K562 (cell line): Measurements from ENCODE around the gene DCAF11. TPM values are rescaled to one million over a fixed set of nuclear protein-coding genes. Genes with fewer than 3 reads are reported as not detected.

Experiments used
- ATAC-seq: fragments of 200-7000 bp; cut with Tn5 transposase; 3 replicates; pipeline ENCODE4 v1.9.1; 2020; ENCODE audit warnings: moderate library complexity
- BruUV-seq: library from RNA; stranded (reverse); fragments of 400-500 nt; replicated peaks from 2 replicates; lab custom pipeline; 2021; lab: Mats Ljungman, UMichigan
- CTCF ChIA-PET: fragments of 300-600 bp; formaldehyde crosslinking; extraction: SDS; loops from one replicate; lab custom pipeline; 2021; ENCODE audit warnings: low intra/inter-chr PET ratio; lab: Yijun Ruan, JAX
- POLR2A ChIA-PET: fragments of 300-600, 350-650 bp; sonication (Branson Sonifier 250); formaldehyde crosslinking; extraction: SDS; loops from one replicate; lab custom pipeline; 2021; ENCODE audit warnings: antibody characterized with exemption, inconsistent platforms; lab: Yijun Ruan, JAX
- DNase-seq, 4 experiments: peaks; one replicate each; pipeline versions ENCODE4 v3.0.0 to v3.0.0-alpha.2; 2011 to 2018; ENCODE audit warnings: low spot score in 3 of 4, mixed read lengths in 3 of 4; ENCODE audit errors: extremely low read depth in 1 of 4
- FAIRE-seq: peaks from 2 replicates; lab custom pipeline; 2011; peaks lifted over from hg19 to GRCh38; lab: Jason Lieb, UNC
- H2AFZ ChIP-seq: 2 replicates; pipeline ENCODE4 v1.6.0; 2011; ENCODE audit warnings: low read depth, low read length, control low read depth, inconsistent platforms
- H3K27ac ChIP-seq: fragments of 200-600 bp; 3 replicates; pipeline ENCODE4 v1.8.0; 2011; ENCODE audit warnings: low read depth, mild to moderate bottlenecking, control low read depth, inconsistent platforms, low read length, moderate library complexity, mixed read lengths; ENCODE audit errors: extremely low read depth
- H3K27me3 ChIP-seq, 2 experiments: fragments of 300-600 bp in 1 of 2; 2 replicates in 1 of 2; 3 replicates in 1 of 2; pipeline versions ENCODE4 v1.6.0 to v1.8.0; 2011; ENCODE audit warnings: inconsistent platforms in 2 of 2, low read length in 2 of 2, mild to moderate bottlenecking in 1 of 2, mixed read lengths in 1 of 2, moderate library complexity in 1 of 2; ENCODE audit not compliant: control insufficient read depth in 2 of 2, insufficient read depth in 2 of 2
- H3K36me3 ChIP-seq: fragments of 300-600 bp; 3 replicates; pipeline ENCODE4 v1.8.0; 2011; ENCODE audit warnings: mild to moderate bottlenecking, low read length, inconsistent platforms; ENCODE audit not compliant: control insufficient read depth, insufficient read depth
- H3K4me1 ChIP-seq, 2 experiments: fragments of 200-600 bp in 1 of 2; replicated peaks in 1 of 2; 2 replicates in 1 of 2; 3 replicates in 1 of 2; pipeline versions ENCODE4 v1.5.1 to v1.8.0; 2011; ENCODE audit warnings: inconsistent platforms in 2 of 2, low read length in 2 of 2, mild to moderate bottlenecking in 1 of 2, mixed read lengths in 1 of 2, moderate library complexity in 1 of 2; ENCODE audit not compliant: control insufficient read depth in 2 of 2, insufficient read depth in 2 of 2
- H3K4me2 ChIP-seq: 2 replicates; pipeline ENCODE4 v1.6.1; 2011; ENCODE audit warnings: low read length, control low read depth, inconsistent platforms, mixed read lengths; ENCODE audit not compliant: insufficient read depth
- H3K4me3 ChIP-seq: fragments of 200-600 bp; sonication (generic), shearing (Covaris generic); 2 replicates; pipeline ENCODE4 v1.5.1; 2016; ENCODE audit warnings: control low read depth, inconsistent platforms
- H3K79me2 ChIP-seq: fragments of 200-600 bp; 3 replicates; pipeline ENCODE4 v1.8.0; 2011; ENCODE audit warnings: low read length, inconsistent platforms; ENCODE audit not compliant: control insufficient read depth, insufficient read depth
- H3K9ac ChIP-seq, 2 experiments: 2 replicates each; pipeline versions ENCODE4 v1.6.0 to v1.6.1; 2011; ENCODE audit warnings: low read depth in 2 of 2, low read length in 2 of 2, control low read depth in 1 of 2, inconsistent platforms in 1 of 2, mild to moderate bottlenecking in 1 of 2, mixed read lengths in 1 of 2; ENCODE audit not compliant: insufficient read depth in 1 of 2
- H3K9me1 ChIP-seq: one replicate; pipeline ENCODE4 v1.6.0; 2011; ENCODE audit warnings: inconsistent platforms, mild to moderate bottlenecking, low read length, moderate library complexity; ENCODE audit not compliant: control insufficient read depth, insufficient read depth
- H3K9me3 ChIP-seq: replicated peaks from 2 replicates; pipeline ENCODE4 v1.5.1; 2011; ENCODE audit warnings: low read depth, low read length, inconsistent platforms; ENCODE audit not compliant: control insufficient read depth, insufficient read depth
- H4K20me1 ChIP-seq: replicated peaks from 2 replicates; pipeline ENCODE4 v1.6.1; 2011; ENCODE audit warnings: low read length, inconsistent platforms, mixed read lengths; ENCODE audit not compliant: control insufficient read depth, insufficient read depth
- HNRNPK ChIP-seq: fragments of 200-400 bp; formaldehyde crosslinking; IDR thresholded peaks from one replicate; pipeline ENCODE4 v1.6.1; 2018; ENCODE audit warnings: mild to moderate bottlenecking, low read depth, low read length; ENCODE audit not compliant: poor library complexity, severe bottlenecking
- LARP7 ChIP-seq: fragments of 450-650 bp; IDR thresholded peaks from 2 replicates; pipeline ENCODE4 v1.6.1; 2016
- POU5F1 ChIP-seq: fragments of 150-350 bp; IDR thresholded peaks from 2 replicates; pipeline ENCODE4 v1.6.1; 2014; ENCODE audit warnings: borderline replicate concordance, low read length, low read depth, mild to moderate bottlenecking; ENCODE audit not compliant: partially characterized antibody
- WGBS: fragments of 100-300 bp; shearing (Covaris generic); methylation state at CpG from one replicate; pipeline ENCODE4 v1.1.6; 2016; ENCODE audit warnings: low coverage, mixed read lengths; ENCODE audit not compliant: insufficient coverage; ENCODE audit errors: missing lambda C conversion rate; 5-methylcytosine and 5-hydroxymethylcytosine counted together
- in situ Hi-C: fragments of 300-500 bp; cut with MboI; formaldehyde crosslinking; loops from 4 replicates; pipeline ENCODE4 v1.15.0; 2018; ENCODE audit warnings: inconsistent platforms, mixed read lengths
- intact Hi-C: fragments of 100-400 bp; cut with micrococcal nuclease; formaldehyde crosslinking; loops from 2 replicates; pipeline ENCODE4 v1.14.2; 2022
- polyA plus RNA-seq, 8 experiments: library from polyadenylated mRNA; depleted of rRNA in 4 of 8; stranded (reverse) in 5 of 8; unstranded in 3 of 8; fragments of >200 nt; fragmentation: Nextera tagmentation in 2 of 8; fragmentation: Illumina TruSeq in 1 of 8; extraction: Ambion mirVana in 2 of 8; extraction: Trizol in 1 of 8; gene quantifications; 2 replicates each; pipeline versions ENCODE4 v1.2.1 to v1.2.3, GENCODE V29; 2011 to 2014; ENCODE audit warnings: inconsistent platforms in 1 of 8, missing spikeins in 1 of 8
- total RNA-seq, 7 experiments: library from RNA; depleted of rRNA in 6 of 7; stranded (reverse); fragments of >200 nt in 6 of 7; fragmentation: Illumina TruSeq in 2 of 7; extraction: Trizol in 2 of 7; gene quantifications; 2 replicates each; pipeline versions ENCODE4 v1.2.1 to v1.2.3, GENCODE V29; 2011 to 2021; ENCODE audit warnings: low replicate concordance in 1 of 7
- TF ChIP-seq, protein P1 (sequence below): fragments of 200-800 bp; sonication (Bioruptor generic); IDR thresholded peaks from 2 replicates; pipeline ENCODE4 v1.6.1; 2017; ENCODE audit warnings: missing genetic modification characterization, missing compliant biosample characterization

The DCAF11 gene
- total and polyA plus RNA-seq, 9 of the 15 experiments (the other 6 are each of a cell fraction or from before 2014, with no cell fraction given): 8.5 to 46.2 (median 36.4) TPM

DNA sequence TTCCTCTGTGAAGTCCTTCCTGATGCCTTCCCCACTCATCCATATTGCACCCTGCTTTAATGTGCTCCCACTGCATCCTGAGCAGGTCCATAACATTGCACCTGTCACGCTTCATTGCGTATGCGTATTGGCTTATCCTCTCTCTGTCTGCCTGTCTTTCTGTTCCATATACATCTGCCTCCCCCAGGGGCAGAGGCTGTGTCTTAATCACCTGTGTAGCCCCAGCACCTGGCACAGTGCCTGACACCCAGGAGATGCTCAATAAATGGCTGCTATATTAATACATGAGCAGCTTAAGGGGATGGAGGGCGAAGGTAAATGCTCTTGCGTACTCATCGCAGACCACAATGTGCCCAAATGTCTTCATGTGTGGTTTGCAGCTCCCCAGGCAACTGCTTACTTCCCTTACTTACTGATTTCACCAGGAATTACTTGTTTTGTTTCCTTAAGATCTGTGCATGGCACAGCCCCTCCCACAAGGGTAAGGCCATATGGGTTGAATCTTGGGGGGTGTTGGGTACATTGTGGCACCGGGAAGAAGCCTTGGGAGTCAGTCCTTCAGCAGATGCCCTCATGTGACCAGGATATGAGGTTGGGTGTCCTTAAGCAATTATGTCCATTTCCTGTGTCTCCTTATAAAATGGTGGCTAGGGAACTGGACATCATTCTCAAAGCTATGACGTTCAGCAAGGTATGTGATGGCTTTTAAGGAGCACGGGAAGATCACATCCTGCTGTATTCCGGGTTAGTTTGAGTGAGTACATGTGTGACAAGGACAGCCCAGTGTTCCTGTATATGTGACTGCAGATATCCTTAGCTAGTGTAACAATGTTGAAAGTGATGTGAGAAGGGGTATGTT lies 44.1 kb upstream of the DCAF11 start:
- H3K4me3 ChIP-seq: no peak overlapping the region
- H3K36me3 ChIP-seq: no peaks in the 10 kb centered on the region
- intact Hi-C loops: no loop called here
- no peak for ATAC-seq
- no peak overlapping the region for H3K4me2 ChIP-seq
- BruUV-seq: no TSS peak
- H3K9ac ChIP-seq: no peak overlapping the region
- POLR2A ChIA-PET: interaction anchor here (0.9 to 1.1 kb wide), 3 partner anchors 10 to 12 kb away, joined by 3 to 5 read pairs (median 4); no protein-coding TSS in a partner anchor
- H3K4me1 ChIP-seq: peaks cover 0 to 4% of the 10 kb centered on the region in 2 experiments; a peak in 2 of 5 replicates
- 1% methylated on average over 10 of the region's 10 CpGs for WGBS
- H3K9me3 ChIP-seq: no peaks in the 10 kb centered on the region
- H4K20me1 ChIP-seq: no peaks in the 10 kb centered on the region
- TF ChIP-seq LARP7 (no peak), POU5F1 (no peak), HNRNPK (no peak)
- TF ChIP-seq, protein P1, sequence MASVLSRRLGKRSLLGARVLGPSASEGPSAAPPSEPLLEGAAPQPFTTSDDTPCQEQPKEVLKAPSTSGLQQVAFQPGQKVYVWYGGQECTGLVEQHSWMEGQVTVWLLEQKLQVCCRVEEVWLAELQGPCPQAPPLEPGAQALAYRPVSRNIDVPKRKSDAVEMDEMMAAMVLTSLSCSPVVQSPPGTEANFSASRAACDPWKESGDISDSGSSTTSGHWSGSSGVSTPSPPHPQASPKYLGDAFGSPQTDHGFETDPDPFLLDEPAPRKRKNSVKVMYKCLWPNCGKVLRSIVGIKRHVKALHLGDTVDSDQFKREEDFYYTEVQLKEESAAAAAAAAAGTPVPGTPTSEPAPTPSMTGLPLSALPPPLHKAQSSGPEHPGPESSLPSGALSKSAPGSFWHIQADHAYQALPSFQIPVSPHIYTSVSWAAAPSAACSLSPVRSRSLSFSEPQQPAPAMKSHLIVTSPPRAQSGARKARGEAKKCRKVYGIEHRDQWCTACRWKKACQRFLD (CRISPR knock-in tag): no peak
- TF ChIP-seq, all 486 proteins: peak for 0
- H3K27ac ChIP-seq: no peak overlapping the region
- no peaks in the 10 kb centered on the region for H3K9me1 ChIP-seq
- no peaks in the 10 kb centered on the region for H3K79me2 ChIP-seq
- in situ Hi-C loops: no loop called here
- peaks cover 0 to 51% of the 10 kb centered on the region in 2 experiments; a peak in 3 of 5 replicates for H3K27me3 ChIP-seq
- DNase-seq (no peak), FAIRE-seq (no peak)
- CTCF ChIA-PET: no interaction called here
- H2AFZ ChIP-seq: no peak overlapping the region
